ENCODE data around the gene NACC2. TPM values are rescaled to one million over a fixed set of nuclear protein-coding genes. Genes with fewer than 3 reads are reported as not detected.
"Not testable (repeated sequence)": the region's sequence is repeated elsewhere in the genome, so short reads cannot be mapped to it uniquely, and the experiment has no call there.

Gene NACC2
- total RNA-seq, 5 donors from 2014 or later (not counting 1 experiment from before 2014, with no cell fraction given) = 4.2 to 11.7 (median 11.3) TPM

GRCh38 chr9:136107155-136107952, 12.3 kb upstream of the NACC2 start:
- Histone ChIP-seq H3K4me3 (ENCODE audit: control insufficient read depth in 1 of 2, extremely low read depth in 1 of 2, low read length in 1 of 2) (peak overlapping the region in 1 of 2 donors; percentile 26), H3K9me3 (no peaks in the 10 kb centered on the region), H3K27ac (ENCODE audit: low read length) (peak overlapping the region; percentile 91), H3K36me3 (ENCODE audit: control insufficient read depth in 2 of 2, extremely low read depth in 1 of 2, insufficient read depth in 1 of 2, low read length in 1 of 2) (no peaks in the 10 kb centered on the region), H3K27me3 (replicated peaks in 1 of 2; ENCODE audit: control insufficient read depth in 2 of 2, extremely low read depth in 1 of 2, insufficient read depth in 2 of 2, low read length in 1 of 2) (no peaks in the 10 kb centered on the region), H3K4me1 (ENCODE audit: control insufficient read depth in 1 of 2, extremely low read depth in 1 of 2, insufficient read depth in 2 of 2, low read length in 2 of 2) (peaks cover 26 to 76% of the 10 kb centered on the region in 2 experiments)
- 5% methylated on average over 17 of the region's 29 CpGs for WGBS (ENCODE audit: insufficient coverage)
- CTCF ChIA-PET = interaction anchor here in 1 of 2 donors (0.7 kb wide), 1 partner anchor 9 kb away, joined by 3 read pairs; no protein-coding TSS in a partner anchor
- Mint-ChIP-seq H3K4me1 (peaks cover 53 to 56% (median 55%) of the 10 kb centered on the region in 3 donors), H3K27me3 (no peaks in the 10 kb centered on the region), H3K9me3 (no peaks in the 10 kb centered on the region), H3K36me3 (no peaks in the 10 kb centered on the region), H3K4me3 (peak overlapping the region; percentile 45 to 83 (median 57)), H3K27ac (peak overlapping the region; percentile 90 to 91)
- peak; percentile 20 to 36 (median 28) for ATAC-seq (replicated peaks in 1 of 4)
- DNase-seq = peak in 26 of 35 experiments; percentile 11 to 68 (median 41)
- POLR2A ChIA-PET = no interaction called here

- 90% methylated on average over 16 of the region's 17 CpGs for WGBS (ENCODE audit: insufficient coverage)
- H3K27ac Mint-ChIP-seq = peak overlapping the region; percentile 39 to 56
- CTCF ChIA-PET = no interaction called here
- no peaks in the 10 kb centered on the region for H3K27me3 Mint-ChIP-seq
- POLR2A ChIA-PET = no interaction called here
- peak overlapping the region; percentile 91 for H3K27ac ChIP-seq (ENCODE audit: low read length)
- H3K27me3 ChIP-seq (replicated peaks in 1 of 2; ENCODE audit: control insufficient read depth in 2 of 2, extremely low read depth in 1 of 2, insufficient read depth in 2 of 2, low read length in 1 of 2) = peaks cover 0 to 11% of the 10 kb centered on the region in 2 experiments
- no peak for ATAC-seq (replicated peaks in 1 of 4)
- H3K4me3 Mint-ChIP-seq = peak overlapping the region in 1 of 3 donors; percentile 83
- no peaks in the 10 kb centered on the region for H3K36me3 ChIP-seq (ENCODE audit: control insufficient read depth in 2 of 2, extremely low read depth in 1 of 2, insufficient read depth in 1 of 2, low read length in 1 of 2)
- no peaks in the 10 kb centered on the region for H3K36me3 Mint-ChIP-seq
- peaks cover 39 to 41% (median 40%) of the 10 kb centered on the region in 3 donors for H3K4me1 Mint-ChIP-seq
- no peak overlapping the region for H3K4me3 ChIP-seq (ENCODE audit: control insufficient read depth in 1 of 2, extremely low read depth in 1 of 2, low read length in 1 of 2)
- no peaks in the 10 kb centered on the region for H3K9me3 ChIP-seq
- H3K4me1 ChIP-seq (ENCODE audit: control insufficient read depth in 1 of 2, extremely low read depth in 1 of 2, insufficient read depth in 2 of 2, low read length in 2 of 2) = peaks cover 17 to 58% of the 10 kb centered on the region in 2 experiments
- no peak for DNase-seq
- no peaks in the 10 kb centered on the region for H3K9me3 Mint-ChIP-seq
Observed at GRCh38 chr9:136105398-136106135, 10.5 kb upstream of the NACC2 start.

DNA sequence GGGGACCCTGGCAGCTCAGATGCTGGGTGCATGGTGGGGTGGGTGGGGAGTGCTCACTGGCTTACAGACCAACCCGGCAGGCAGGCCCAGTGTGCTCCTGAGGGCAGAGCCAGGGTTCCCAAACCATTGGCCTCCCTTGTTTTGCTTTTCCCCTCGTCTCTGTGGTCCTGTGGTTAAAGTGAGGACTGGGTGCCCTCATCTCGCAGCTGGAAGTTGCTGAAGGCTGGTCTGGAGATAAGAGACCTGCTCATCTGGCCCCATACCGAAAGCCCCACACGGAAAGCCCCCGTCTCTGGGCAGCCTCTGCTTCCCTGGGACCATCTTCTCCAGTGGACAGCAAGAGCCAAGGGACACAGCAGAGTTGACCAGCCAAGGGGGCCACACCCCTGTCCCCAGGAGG, 9.8 kb upstream of the NACC2 start:
- no peak for DNase-seq
- POLR2A ChIA-PET = no interaction called here
- peaks cover 11 to 51% of the 10 kb centered on the region in 2 experiments for H3K4me1 ChIP-seq (ENCODE audit: control insufficient read depth in 1 of 2, extremely low read depth in 1 of 2, insufficient read depth in 2 of 2, low read length in 2 of 2)
- Mint-ChIP-seq H3K27me3 (no peaks in the 10 kb centered on the region), H3K4me3 (no peak overlapping the region), H3K36me3 (no peaks in the 10 kb centered on the region), H3K9me3 (no peaks in the 10 kb centered on the region), H3K27ac (no peak overlapping the region), H3K4me1 (peaks cover 33 to 35% (median 33%) of the 10 kb centered on the region in 3 donors)
- H3K4me3 ChIP-seq (ENCODE audit: control insufficient read depth in 1 of 2, extremely low read depth in 1 of 2, low read length in 1 of 2) = no peak overlapping the region
- H3K36me3 ChIP-seq (ENCODE audit: control insufficient read depth in 2 of 2, extremely low read depth in 1 of 2, insufficient read depth in 1 of 2, low read length in 1 of 2) = no peaks in the 10 kb centered on the region
- H3K9me3 ChIP-seq = no peaks in the 10 kb centered on the region
- CTCF ChIA-PET = no interaction called here
- H3K27ac ChIP-seq (ENCODE audit: low read length) = no peak overlapping the region
- no peak for ATAC-seq (replicated peaks in 1 of 4)
- WGBS (ENCODE audit: insufficient coverage) = 77% methylated on average over 4 of the region's 6 CpGs
- H3K27me3 ChIP-seq (replicated peaks in 1 of 2; ENCODE audit: control insufficient read depth in 2 of 2, extremely low read depth in 1 of 2, insufficient read depth in 2 of 2, low read length in 1 of 2) = peaks cover 0 to 16% of the 10 kb centered on the region in 2 experiments

DNA sequence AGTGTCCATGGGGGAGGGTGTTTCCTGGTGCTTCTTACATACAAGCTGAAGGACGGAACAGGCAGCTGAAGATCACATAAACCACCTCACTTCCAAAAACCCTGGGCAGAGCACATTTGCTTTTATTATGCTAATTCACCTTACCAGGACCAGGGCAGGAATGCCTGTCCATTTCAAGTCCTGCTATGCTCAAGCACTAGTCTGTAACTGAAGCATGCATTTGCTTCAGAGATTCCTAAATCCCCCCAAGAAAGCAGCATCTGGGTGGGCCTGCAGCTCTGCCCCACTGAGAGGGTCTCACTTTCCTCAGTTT, 9.4 kb upstream of the NACC2 start:
- Histone ChIP-seq H3K9me3 (no peaks in the 10 kb centered on the region), H3K27me3 (replicated peaks in 1 of 2; ENCODE audit: control insufficient read depth in 2 of 2, extremely low read depth in 1 of 2, insufficient read depth in 2 of 2, low read length in 1 of 2) (peaks cover 0 to 18% of the 10 kb centered on the region in 2 experiments), H3K27ac (ENCODE audit: low read length) (no peak overlapping the region), H3K36me3 (ENCODE audit: control insufficient read depth in 2 of 2, extremely low read depth in 1 of 2, insufficient read depth in 1 of 2, low read length in 1 of 2) (no peaks in the 10 kb centered on the region), H3K4me1 (ENCODE audit: control insufficient read depth in 1 of 2, extremely low read depth in 1 of 2, insufficient read depth in 2 of 2, low read length in 2 of 2) (peaks cover 11 to 49% of the 10 kb centered on the region in 2 experiments), H3K4me3 (ENCODE audit: control insufficient read depth in 1 of 2, extremely low read depth in 1 of 2, low read length in 1 of 2) (no peak overlapping the region)
- WGBS (ENCODE audit: insufficient coverage) = no CpG with 5 or more reads among the region's 1 CpG
- ChIA-PET CTCF (no interaction called here), POLR2A (no interaction called here)
- DNase-seq (no peak), ATAC-seq (replicated peaks in 1 of 4) (no peak)
- Mint-ChIP-seq H3K27ac (peak overlapping the region in 1 of 2 donors; percentile 11), H3K4me1 (peaks cover 31 to 34% (median 31%) of the 10 kb centered on the region in 3 donors), H3K4me3 (no peak overlapping the region), H3K36me3 (no peaks in the 10 kb centered on the region), H3K27me3 (no peaks in the 10 kb centered on the region), H3K9me3 (no peaks in the 10 kb centered on the region)

DNA sequence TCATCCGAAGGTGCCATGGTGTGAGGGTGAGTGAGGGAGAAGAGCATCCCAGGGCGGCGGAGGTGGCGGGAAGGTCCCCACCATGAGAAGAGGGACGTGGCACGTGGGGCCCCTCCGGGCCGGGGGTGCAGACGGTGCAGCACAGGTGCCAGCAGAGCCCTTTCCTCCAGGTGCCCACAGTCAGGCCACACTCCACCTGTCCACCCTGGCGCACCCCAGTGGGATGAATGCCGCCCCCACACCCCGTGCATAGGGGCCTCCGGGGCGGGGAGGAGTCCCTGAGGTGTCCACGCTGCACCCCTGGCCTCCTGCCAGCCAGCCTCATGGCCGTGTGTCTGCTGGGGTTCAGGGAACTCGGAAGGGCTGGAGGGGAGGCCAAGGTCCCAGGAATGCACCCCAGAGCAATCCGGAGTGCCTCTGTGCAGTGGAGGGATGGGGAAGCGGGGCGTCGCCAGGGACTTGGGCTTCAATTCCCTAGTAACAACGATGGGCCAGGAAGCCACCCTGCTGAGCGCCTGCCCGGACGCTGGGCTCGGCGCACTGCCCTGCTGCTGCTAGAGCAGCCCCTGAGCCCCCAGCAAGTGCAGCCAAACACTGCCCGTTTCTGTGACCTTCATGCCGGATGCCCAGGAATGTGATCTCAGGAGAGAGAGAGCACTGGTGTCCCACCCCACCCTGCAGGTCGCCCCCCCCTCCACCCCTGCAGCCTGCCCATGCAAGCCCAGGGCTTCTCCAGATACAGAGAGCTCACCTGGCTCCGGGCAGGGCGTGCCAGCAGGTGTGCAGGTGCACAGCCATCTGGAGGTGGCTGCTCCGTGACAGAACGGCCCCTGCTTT, 8.8 kb upstream of the NACC2 start:
- DNase-seq (no peak), ATAC-seq (replicated peaks in 1 of 4) (no peak)

GRCh38 chr9:136101615-136102074, 6.6 kb upstream of the NACC2 start:
- Histone ChIP-seq H3K27me3 (replicated peaks in 1 of 2; ENCODE audit: control insufficient read depth in 2 of 2, extremely low read depth in 1 of 2, insufficient read depth in 2 of 2, low read length in 1 of 2) (peaks cover 0 to 28% of the 10 kb centered on the region in 2 experiments), H3K4me1 (ENCODE audit: control insufficient read depth in 1 of 2, extremely low read depth in 1 of 2, insufficient read depth in 2 of 2, low read length in 2 of 2) (peaks cover 0 to 33% of the 10 kb centered on the region in 2 experiments)
- H3K36me3 ChIP-seq (ENCODE audit: control insufficient read depth in 2 of 2, extremely low read depth in 1 of 2, insufficient read depth in 1 of 2, low read length in 1 of 2); H3K9me3 ChIP-seq; POLR2A ChIA-PET; H3K27ac ChIP-seq (ENCODE audit: low read length); DNase-seq; ATAC-seq (replicated peaks in 1 of 4); H3K4me3 Mint-ChIP-seq; H3K36me3 Mint-ChIP-seq; H3K27ac Mint-ChIP-seq; H3K4me3 ChIP-seq (ENCODE audit: control insufficient read depth in 1 of 2, extremely low read depth in 1 of 2, low read length in 1 of 2); H3K27me3 Mint-ChIP-seq; H3K9me3 Mint-ChIP-seq: not testable (repeated sequence)
- CTCF ChIA-PET = interaction anchor here in 1 of 2 donors (0.8 kb wide), 1 partner anchor 21 kb away, joined by 4 read pairs; no protein-coding TSS in a partner anchor
- WGBS (ENCODE audit: insufficient coverage) = 83% methylated on average over 13 of the region's 27 CpGs
- H3K4me1 Mint-ChIP-seq = peaks cover 21 to 24% (median 21%) of the 10 kb centered on the region in 3 donors

More for the DNA sequence above, 8.8 kb upstream of the NACC2 start:
- POLR2A ChIA-PET = no interaction called here
- no peak overlapping the region for H3K4me3 Mint-ChIP-seq
- 87% methylated on average over 26 of the region's 34 CpGs for WGBS (ENCODE audit: insufficient coverage)
- peaks cover 0 to 22% of the 10 kb centered on the region in 2 experiments for H3K27me3 ChIP-seq (replicated peaks in 1 of 2; ENCODE audit: control insufficient read depth in 2 of 2, extremely low read depth in 1 of 2, insufficient read depth in 2 of 2, low read length in 1 of 2)
- H3K27ac ChIP-seq (ENCODE audit: low read length) = no peak overlapping the region
- H3K36me3 Mint-ChIP-seq = no peaks in the 10 kb centered on the region
- H3K9me3 ChIP-seq = no peaks in the 10 kb centered on the region
- peaks cover 0 to 3% of the 10 kb centered on the region in 2 donors for H3K27me3 Mint-ChIP-seq
- H3K4me1 ChIP-seq (ENCODE audit: control insufficient read depth in 1 of 2, extremely low read depth in 1 of 2, insufficient read depth in 2 of 2, low read length in 2 of 2) = peaks cover 8 to 48% of the 10 kb centered on the region in 2 experiments
- H3K27ac Mint-ChIP-seq = peak overlapping the region in 1 of 2 donors; percentile 11
- peaks cover 32 to 35% (median 33%) of the 10 kb centered on the region in 3 donors for H3K4me1 Mint-ChIP-seq
- no peak overlapping the region for H3K4me3 ChIP-seq (ENCODE audit: control insufficient read depth in 1 of 2, extremely low read depth in 1 of 2, low read length in 1 of 2)
- H3K36me3 ChIP-seq (ENCODE audit: control insufficient read depth in 2 of 2, extremely low read depth in 1 of 2, insufficient read depth in 1 of 2, low read length in 1 of 2) = no peaks in the 10 kb centered on the region
- CTCF ChIA-PET = no interaction called here
- H3K9me3 Mint-ChIP-seq = no peaks in the 10 kb centered on the region

Measured in T-cell (primary cell).